SHP77 (cell line): Measurements from ENCODE around the gene MARF1.
"Not testable (repeated sequence)": the region's sequence is repeated elsewhere in the genome, so short reads cannot be mapped to it uniquely, and the experiment has no call there.

ENCODE experiments used
- DNase-seq, 2 experiments: peaks; one replicate each; lab custom pipeline; 2025; lab: John Stamatoyannopoulos, UW

The MARF1 gene

GRCh38 chr16:15621456-15621855 lies 21.5 kb downstream of the MARF1 start:
- no peak for DNase-seq

- DNase-seq, result no peak
Observed at GRCh38 chr16:15620611-15621195, 22.3 kb downstream of the MARF1 start.

GRCh38 chr16:15618392-15618791 lies 24.6 kb downstream of the MARF1 start:
- no peak for DNase-seq

- no peak for DNase-seq
Observed at GRCh38 chr16:15617901-15618300, 25.1 kb downstream of the MARF1 start.

- no peak for DNase-seq
Observed at GRCh38 chr16:15616475-15617165, 26.3 kb downstream of the MARF1 start.

- no peak for DNase-seq
Observed at GRCh38 chr16:15616012-15616411, 26.9 kb downstream of the MARF1 start.

GRCh38 chr16:15613676-15614075 lies 29.3 kb downstream of the MARF1 start:
- no peak for DNase-seq

GRCh38 chr16:15611610-15612009 lies 31.3 kb downstream of the MARF1 start:
- DNase-seq, result no peak

- no peak for DNase-seq
Observed at GRCh38 chr16:15610369-15610871, 32.5 kb downstream of the MARF1 start.

- DNase-seq, result no peak
Observed at GRCh38 chr16:15609286-15609649, 33.7 kb downstream of the MARF1 start.

GRCh38 chr16:15608398-15609285 lies 34.3 kb downstream of the MARF1 start:
- no peak for DNase-seq

GRCh38 chr16:15607700-15608396 lies 35.1 kb downstream of the MARF1 start:
- DNase-seq, result no peak

- not testable (repeated sequence) for DNase-seq
Observed at GRCh38 chr16:15607221-15607699, 35.7 kb downstream of the MARF1 start.

- no peak for DNase-seq
Observed at GRCh38 chr16:15606518-15607220, 36.3 kb downstream of the MARF1 start.

GRCh38 chr16:15605839-15606517 lies 37.0 kb downstream of the MARF1 start:
- no peak for DNase-seq

- DNase-seq, result no peak
Observed at GRCh38 chr16:15604460-15605440, 38.2 kb downstream of the MARF1 start.

GRCh38 chr16:15602285-15603044 lies 40.5 kb downstream of the MARF1 start:
- no peak for DNase-seq

GRCh38 chr16:15601212-15601879 lies 41.6 kb downstream of the MARF1 start:
- DNase-seq, result no peak
